ENCODE data around the gene BEAN1.
A peak's percentile ranks its signal among the peaks of the same experiment; 100 is the strongest.

The BEAN1 gene

DNA sequence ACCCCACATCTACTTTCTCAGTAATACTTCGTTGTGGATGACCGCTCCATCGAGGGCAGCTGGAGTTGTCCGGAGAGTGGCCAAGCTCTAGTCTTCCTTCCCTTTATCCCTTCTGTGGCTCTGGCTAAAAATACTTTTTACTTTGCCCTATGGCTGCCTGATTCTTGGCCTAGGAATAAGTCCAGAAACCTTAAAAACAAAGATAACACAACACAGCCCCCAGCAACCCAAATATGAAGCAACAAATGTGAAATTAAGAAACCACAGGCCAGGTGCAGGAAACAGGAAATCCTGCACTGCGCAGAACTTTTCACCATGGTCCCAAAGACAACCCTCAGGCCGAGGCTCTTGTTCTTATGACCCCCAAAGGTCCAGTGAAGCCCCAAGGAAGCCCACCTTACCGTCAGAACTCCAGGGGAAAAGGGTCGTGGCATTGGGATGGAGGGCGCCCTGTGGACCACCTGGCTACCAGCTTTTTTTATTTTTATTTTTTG is 96.8 kb downstream of the BEAN1 start:
- DNase-seq: peak in 2 of 5 experiments; percentile 65 to 88

DNA sequence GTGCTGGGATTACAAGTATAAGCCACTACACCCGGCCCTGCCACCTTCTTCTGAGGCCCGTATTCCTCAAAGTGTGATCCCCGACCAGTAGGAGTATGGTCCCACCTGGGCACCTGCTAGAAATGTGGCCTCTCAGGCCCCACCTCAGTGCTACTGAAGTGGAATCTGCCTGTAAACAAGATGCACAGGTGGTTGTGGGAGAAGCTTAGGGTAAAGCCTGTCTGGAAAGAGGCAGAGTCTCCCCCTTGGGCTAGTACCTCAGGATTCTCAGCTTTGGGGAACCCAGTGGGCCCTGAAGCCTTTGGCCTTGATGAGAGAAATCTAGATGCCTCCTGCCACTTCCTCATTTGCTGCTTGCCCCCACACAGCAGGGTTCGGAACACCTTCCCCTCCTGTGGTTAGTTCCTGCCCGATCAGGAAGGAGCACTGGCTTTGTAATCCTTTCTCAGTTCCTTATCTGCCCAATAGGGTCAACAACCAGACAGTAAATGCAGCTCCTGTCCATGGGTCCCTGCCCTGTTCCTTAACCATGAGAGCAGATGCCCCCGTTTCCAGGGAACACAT is 97.6 kb downstream of the BEAN1 start:
- DNase-seq: peak in 2 of 5 experiments; percentile 24 to 67

DNA sequence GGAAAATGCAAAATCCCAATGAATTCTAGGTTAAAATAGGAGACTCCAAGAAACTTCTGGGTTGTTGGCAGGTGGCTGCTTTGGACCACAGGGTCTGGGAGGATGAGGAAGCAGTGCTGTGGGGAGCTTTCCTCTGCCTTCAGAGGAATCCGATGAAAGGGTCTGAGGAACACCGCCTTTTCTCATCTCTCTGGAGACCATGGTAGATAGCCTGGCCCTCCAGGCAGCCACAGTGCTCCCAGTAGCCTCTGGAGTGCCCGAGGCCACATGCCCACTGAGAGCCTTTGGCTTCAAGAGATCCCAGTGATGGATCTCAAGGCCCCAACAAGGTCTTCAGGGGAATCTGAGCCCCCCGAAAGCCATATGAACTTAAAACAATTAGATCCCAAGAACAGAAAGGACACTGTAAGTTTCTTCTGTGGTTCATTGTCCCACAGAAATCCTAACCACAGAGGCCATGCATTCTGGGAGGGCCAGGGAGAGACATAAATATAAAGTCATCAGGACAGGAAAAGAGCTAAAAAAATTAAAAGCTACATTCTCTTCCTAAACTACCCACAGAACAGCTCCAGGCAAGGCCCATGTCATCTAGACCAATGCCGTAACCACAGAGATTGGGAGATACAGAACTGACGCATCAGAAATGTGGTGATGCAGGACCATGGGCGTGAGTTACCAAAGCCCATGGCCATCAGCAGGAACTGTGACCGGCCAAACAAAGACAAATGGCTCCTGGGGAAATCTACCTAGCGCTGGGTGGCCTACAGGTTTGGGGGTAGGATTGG is 98.5 kb downstream of the BEAN1 start:
- peak in 1 of 5 experiments; percentile 62 for DNase-seq

DNA sequence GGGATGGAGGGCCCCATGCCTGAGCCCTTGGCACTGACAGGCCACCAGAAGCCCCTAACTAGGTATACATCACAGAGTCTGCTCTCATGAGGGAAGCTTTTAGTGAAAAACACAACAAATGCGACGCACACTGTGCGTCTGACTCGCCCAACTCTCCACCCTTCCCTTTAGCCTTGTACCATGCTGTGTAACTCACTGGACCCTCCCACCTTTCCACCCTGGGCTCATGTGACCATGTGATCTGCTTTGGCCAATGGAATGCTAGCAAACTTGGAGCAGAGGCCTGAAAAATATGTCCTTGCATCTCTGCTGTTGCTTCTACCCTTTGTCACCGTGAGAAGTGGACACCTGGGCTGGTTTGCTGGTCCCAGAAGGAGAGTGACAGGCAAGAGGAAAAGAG is 101.2 kb downstream of the BEAN1 start:
- DNase-seq: no peak

DNA sequence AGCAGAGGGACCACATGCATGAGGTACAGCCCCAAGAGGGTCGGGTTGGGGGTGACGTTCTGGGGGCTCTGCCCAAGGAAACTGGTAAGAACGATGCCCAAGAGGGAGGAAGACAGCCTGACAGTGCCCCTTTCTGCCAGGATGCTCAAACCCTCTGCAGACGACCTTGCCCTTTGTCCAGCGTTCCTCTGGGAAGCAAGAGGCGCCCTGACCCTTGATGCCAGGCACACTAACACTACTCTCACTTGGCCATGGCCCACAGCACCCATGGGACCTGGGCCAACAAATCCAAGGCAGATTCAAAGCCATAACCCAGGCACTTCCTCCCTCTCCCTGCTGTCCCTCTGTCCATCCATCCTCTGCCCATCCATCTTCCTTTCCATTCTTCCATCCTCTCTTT is 102.4 kb downstream of the BEAN1 start:
- no peak for DNase-seq

Data from T-helper 2 cell (primary cell).